PFSK-1 (cell line): Measurements from ENCODE around the gene DTX4.

Source experiments
- FOXP2 ChIP-seq: optimal IDR thresholded peaks from 2 replicates; pipeline ENCODE3; 2011; ENCODE audit warnings: borderline replicate concordance, control low read depth, inconsistent platforms; ENCODE audit not compliant: insufficient read depth; ENCODE audit errors: extremely low read length, extremely low read depth
- POLR2AphosphoS5 ChIP-seq: IDR thresholded peaks from 2 replicates; pipeline ENCODE4 v1.6.1; 2012; ENCODE audit warnings: low read depth, mild to moderate bottlenecking, control low read depth, low read length, moderate library complexity
- SIN3A ChIP-seq: IDR thresholded peaks from 2 replicates; pipeline ENCODE4 v1.6.1; 2012; ENCODE audit warnings: mild to moderate bottlenecking, low read length, moderate library complexity, borderline replicate concordance; ENCODE audit not compliant: insufficient read depth
- TAF1 ChIP-seq: IDR thresholded peaks from 2 replicates; pipeline ENCODE4 v1.6.1; 2012; ENCODE audit warnings: low read length, control low read depth, borderline replicate concordance; ENCODE audit not compliant: insufficient read depth
- TF ChIP-seq, protein P1 (sequence below), 2 experiments: IDR thresholded peaks; 2 replicates each; pipeline versions ENCODE4 v1.6.1 to v1.8.0; 2011 to 2012; ENCODE audit warnings: low read depth in 2 of 2, low read length in 2 of 2, control low read depth in 1 of 2, inconsistent platforms in 1 of 2, mild to moderate bottlenecking in 1 of 2, moderate library complexity in 1 of 2; ENCODE audit not compliant: insufficient read depth in 1 of 2

The DTX4 gene

DNA sequence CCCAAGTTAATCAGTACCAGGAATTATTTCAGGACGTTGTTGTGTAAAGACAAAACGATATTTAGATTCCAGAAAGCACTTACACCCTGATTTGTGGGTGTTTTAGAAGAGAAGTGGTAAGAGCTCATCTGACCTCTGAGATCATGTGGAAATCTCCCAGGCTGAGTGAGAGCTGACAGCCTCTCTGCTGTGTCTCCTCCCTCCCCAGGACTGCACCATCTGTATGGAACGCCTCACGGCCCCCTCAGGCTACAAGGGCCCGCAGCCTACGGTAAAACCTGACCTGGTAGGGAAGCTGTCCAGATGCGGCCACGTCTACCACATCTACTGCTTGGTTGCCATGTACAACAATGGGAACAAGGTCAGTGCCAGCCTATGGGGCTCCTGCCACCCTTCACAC, 20.0 kb downstream of the DTX4 start:
- TF ChIP-seq TAF1 (no peak), SIN3A (no peak), FOXP2 (no peak), POLR2AphosphoS5 (no peak)
- TF ChIP-seq, protein P1, sequence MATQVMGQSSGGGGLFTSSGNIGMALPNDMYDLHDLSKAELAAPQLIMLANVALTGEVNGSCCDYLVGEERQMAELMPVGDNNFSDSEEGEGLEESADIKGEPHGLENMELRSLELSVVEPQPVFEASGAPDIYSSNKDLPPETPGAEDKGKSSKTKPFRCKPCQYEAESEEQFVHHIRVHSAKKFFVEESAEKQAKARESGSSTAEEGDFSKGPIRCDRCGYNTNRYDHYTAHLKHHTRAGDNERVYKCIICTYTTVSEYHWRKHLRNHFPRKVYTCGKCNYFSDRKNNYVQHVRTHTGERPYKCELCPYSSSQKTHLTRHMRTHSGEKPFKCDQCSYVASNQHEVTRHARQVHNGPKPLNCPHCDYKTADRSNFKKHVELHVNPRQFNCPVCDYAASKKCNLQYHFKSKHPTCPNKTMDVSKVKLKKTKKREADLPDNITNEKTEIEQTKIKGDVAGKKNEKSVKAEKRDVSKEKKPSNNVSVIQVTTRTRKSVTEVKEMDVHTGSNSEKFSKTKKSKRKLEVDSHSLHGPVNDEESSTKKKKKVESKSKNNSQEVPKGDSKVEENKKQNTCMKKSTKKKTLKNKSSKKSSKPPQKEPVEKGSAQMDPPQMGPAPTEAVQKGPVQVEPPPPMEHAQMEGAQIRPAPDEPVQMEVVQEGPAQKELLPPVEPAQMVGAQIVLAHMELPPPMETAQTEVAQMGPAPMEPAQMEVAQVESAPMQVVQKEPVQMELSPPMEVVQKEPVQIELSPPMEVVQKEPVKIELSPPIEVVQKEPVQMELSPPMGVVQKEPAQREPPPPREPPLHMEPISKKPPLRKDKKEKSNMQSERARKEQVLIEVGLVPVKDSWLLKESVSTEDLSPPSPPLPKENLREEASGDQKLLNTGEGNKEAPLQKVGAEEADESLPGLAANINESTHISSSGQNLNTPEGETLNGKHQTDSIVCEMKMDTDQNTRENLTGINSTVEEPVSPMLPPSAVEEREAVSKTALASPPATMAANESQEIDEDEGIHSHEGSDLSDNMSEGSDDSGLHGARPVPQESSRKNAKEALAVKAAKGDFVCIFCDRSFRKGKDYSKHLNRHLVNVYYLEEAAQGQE (IDR thresholded peaks at IDR 0.05; ENCODE audit: insufficient read depth in 1 of 2, low read depth in 2 of 2, low read length in 2 of 2) = no peak

DNA sequence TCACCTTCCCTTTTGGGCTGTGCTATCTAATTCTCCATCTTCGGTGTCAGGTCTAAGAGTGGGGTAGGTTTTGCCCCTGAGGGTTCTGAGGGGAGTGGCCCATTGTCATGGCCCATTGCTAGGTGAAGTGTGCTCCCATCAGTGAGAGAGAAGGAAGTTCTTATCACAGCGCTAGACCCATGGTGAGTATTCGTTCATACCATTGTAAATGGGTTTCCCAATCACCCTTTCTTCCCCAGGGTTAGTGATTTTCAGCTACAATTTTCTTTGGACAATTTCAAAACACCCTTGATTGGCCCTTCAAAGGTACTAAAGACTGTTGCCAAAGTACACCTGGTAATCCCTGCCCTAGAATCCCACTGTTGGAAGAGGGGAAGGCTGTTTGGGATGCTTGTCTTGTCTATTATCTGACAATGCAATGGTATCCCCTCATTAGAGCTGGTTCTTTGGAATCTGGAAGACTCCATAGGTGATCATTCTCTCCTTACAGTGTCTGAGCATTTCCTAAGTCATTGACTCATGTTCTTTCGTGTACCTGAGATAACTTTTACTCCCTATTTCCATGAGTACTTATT, 20.6 kb downstream of the DTX4 start:
- no peak for TF ChIP-seq FOXP2
- TF ChIP-seq TAF1 = no peak
- TF ChIP-seq, protein P1 (IDR thresholded peaks at IDR 0.05; ENCODE audit: insufficient read depth in 1 of 2, low read depth in 2 of 2, low read length in 2 of 2) = no peak
- no peak for TF ChIP-seq SIN3A
- TF ChIP-seq POLR2AphosphoS5 = no peak

DNA sequence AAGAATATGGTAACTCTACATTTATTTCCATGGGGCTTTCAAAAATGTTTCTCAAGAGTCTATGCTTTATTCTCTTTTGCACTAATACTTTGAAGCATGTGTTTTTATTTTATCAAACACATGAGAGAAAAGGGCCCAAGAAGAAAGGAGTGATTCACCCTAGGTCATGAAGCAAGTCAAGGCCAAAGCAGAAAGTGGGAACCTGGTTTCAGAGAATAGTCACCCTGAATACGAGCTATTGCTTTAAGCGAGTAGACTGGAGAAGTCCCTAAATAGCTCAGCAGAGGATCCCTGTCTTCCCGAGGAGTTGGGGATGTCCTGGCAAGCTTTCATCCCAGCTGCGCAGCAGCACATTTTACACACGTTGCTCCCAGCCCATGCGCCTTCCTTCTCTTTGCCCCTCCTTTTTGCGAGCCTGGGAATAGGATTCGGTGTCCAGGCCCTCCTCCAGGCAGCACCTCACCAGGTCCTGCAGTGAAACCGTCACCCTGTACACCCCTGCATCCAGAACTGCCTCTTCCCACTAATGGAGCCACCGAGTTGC, 21.7 kb downstream of the DTX4 start:
- TF ChIP-seq TAF1 (no peak), FOXP2 (no peak), POLR2AphosphoS5 (no peak), SIN3A (no peak)
- TF ChIP-seq, protein P1 (IDR thresholded peaks at IDR 0.05; ENCODE audit: insufficient read depth in 1 of 2, low read depth in 2 of 2, low read length in 2 of 2) = no peak

DNA sequence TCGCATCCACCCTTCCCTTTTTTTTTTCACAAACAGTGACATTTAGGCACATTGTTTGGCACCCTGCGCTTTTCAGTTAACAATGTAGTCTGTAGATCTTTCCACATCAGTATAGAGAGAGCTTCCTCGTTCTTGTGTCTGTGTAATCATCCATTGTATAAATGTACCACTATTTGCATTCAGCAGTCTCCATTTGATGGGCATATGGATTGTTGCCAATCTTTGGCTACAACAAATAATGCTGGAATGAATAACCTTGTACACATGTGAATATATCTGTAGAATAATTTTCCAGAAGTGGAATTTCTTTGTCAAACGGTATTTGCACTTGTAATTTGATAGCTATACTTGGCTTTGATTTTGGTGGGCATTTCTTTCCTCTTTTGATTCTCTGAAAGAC, 23.7 kb downstream of the DTX4 start:
- TF ChIP-seq SIN3A (no peak), FOXP2 (no peak), TAF1 (no peak), POLR2AphosphoS5 (no peak)
- TF ChIP-seq, protein P1 (IDR thresholded peaks at IDR 0.05; ENCODE audit: insufficient read depth in 1 of 2, low read depth in 2 of 2, low read length in 2 of 2) = no peak

DNA sequence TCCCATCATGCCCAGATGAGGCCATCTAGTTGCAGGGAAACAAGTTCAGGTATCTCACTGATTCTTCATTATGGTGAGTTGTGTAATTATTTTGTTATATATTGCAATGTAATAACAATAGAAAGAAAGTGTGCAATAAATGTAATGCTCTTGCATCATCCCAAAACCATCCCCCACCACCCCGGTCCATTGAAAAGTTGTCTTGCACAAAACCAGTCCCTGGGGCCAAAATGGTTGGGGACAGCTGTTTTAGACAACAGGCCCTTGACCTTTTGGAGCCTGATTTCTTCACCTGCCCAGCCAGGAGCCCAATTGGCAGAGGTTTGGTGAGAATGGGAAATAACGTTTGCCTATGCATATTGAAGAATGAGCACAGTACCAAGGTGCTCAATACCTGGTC, 24.8 kb downstream of the DTX4 start:
- no peak for TF ChIP-seq SIN3A
- no peak for TF ChIP-seq FOXP2
- TF ChIP-seq TAF1 = no peak
- no peak for TF ChIP-seq POLR2AphosphoS5
- TF ChIP-seq, protein P1 (IDR thresholded peaks at IDR 0.05; ENCODE audit: insufficient read depth in 1 of 2, low read depth in 2 of 2, low read length in 2 of 2) = no peak
